Activated CD4-positive, CD25-positive, alpha-beta regulatory T cell treated with anti-CD3 and anti-CD28 coated beads, Interleukin-2, amount 50 U/mL, for 16 hours (primary cell): Measurements from ENCODE around the gene GUCY2F.

ENCODE experiments used
- DNase-seq: peaks from one replicate; pipeline ENCODE4 v3.0.0-alpha.2; 2020; ENCODE audit warnings: low read depth, low spot score

GUCY2F gene

GRCh38 chrX:109393859-109394258, 88.0 kb downstream of the GUCY2F start:
- no peak for DNase-seq

GRCh38 chrX:109392895-109393294, 89.0 kb downstream of the GUCY2F start:
- DNase-seq, result no peak

GRCh38 chrX:109390556-109390955, 91.3 kb downstream of the GUCY2F start:
- DNase-seq, result no peak

- DNase-seq, result no peak
Measured at GRCh38 chrX:109389917-109390316, 92.0 kb downstream of the GUCY2F start.

GRCh38 chrX:109384699-109385098, 97.2 kb downstream of the GUCY2F start:
- no peak for DNase-seq

GRCh38 chrX:109382332-109382731, 99.6 kb downstream of the GUCY2F start:
- DNase-seq, result no peak

- no peak for DNase-seq
Measured at GRCh38 chrX:109378281-109378680, 103.6 kb downstream of the GUCY2F start.

GRCh38 chrX:109374262-109374960, 107.5 kb downstream of the GUCY2F start:
- no peak for DNase-seq

GRCh38 chrX:109373468-109373867, 108.4 kb downstream of the GUCY2F start:
- no peak for DNase-seq

- DNase-seq, result no peak
Measured at GRCh38 chrX:109372716-109373115, 109.2 kb downstream of the GUCY2F start.

GRCh38 chrX:109372291-109372690, 109.6 kb downstream of the GUCY2F start:
- no peak for DNase-seq

- no peak for DNase-seq
Measured at GRCh38 chrX:109362101-109362500, 119.8 kb downstream of the GUCY2F start.

GRCh38 chrX:109360301-109360700, 121.6 kb downstream of the GUCY2F start:
- no peak for DNase-seq

GRCh38 chrX:109357706-109358105, 124.2 kb downstream of the GUCY2F start:
- no peak for DNase-seq

- DNase-seq, result no peak
Measured at GRCh38 chrX:109356684-109357083, 125.2 kb downstream of the GUCY2F start.

GRCh38 chrX:109352066-109352588, 129.8 kb downstream of the GUCY2F start:
- DNase-seq, result no peak

- no peak for DNase-seq
Measured at GRCh38 chrX:109351557-109351956, 130.3 kb downstream of the GUCY2F start.

- no peak for DNase-seq
Measured at GRCh38 chrX:109350551-109350950, 131.3 kb downstream of the GUCY2F start.

- DNase-seq, result no peak
Measured at GRCh38 chrX:109350051-109350450, 131.8 kb downstream of the GUCY2F start.

GRCh38 chrX:109347632-109348031, 134.3 kb downstream of the GUCY2F start:
- no peak for DNase-seq

GRCh38 chrX:109346491-109346890, 135.4 kb downstream of the GUCY2F start:
- DNase-seq, result no peak

- DNase-seq, result no peak
Measured at GRCh38 chrX:109345856-109346255, 136.0 kb downstream of the GUCY2F start.

GRCh38 chrX:109344678-109345077, 137.2 kb downstream of the GUCY2F start:
- DNase-seq, result no peak

GRCh38 chrX:109344101-109344500, 137.8 kb downstream of the GUCY2F start:
- DNase-seq, result no peak
